Dedifferentiated amniotic fluid mesenchymal stem cell (primary cell): ENCODE results near the gene OR2T4.
A peak's percentile ranks its signal among the peaks of the same experiment; 100 is the strongest.

Experiments
- DNase-seq: peaks from one replicate; pipeline ENCODE4 v3.0.0-alpha.2; 2016; ENCODE audit errors: extremely low spot score

Gene OR2T4

GRCh38 chr1:248361121-248361715 is at the start of gene OR2T4:
Gene OR2T4 (plus strand): TSS chr1:248361665. CDS start chr1:248361665, 0 bp downstream.
- no peak for DNase-seq

GRCh38 chr1:248316796-248317195 is 44.7 kb upstream of the OR2T4 start:
- no peak for DNase-seq

DNA sequence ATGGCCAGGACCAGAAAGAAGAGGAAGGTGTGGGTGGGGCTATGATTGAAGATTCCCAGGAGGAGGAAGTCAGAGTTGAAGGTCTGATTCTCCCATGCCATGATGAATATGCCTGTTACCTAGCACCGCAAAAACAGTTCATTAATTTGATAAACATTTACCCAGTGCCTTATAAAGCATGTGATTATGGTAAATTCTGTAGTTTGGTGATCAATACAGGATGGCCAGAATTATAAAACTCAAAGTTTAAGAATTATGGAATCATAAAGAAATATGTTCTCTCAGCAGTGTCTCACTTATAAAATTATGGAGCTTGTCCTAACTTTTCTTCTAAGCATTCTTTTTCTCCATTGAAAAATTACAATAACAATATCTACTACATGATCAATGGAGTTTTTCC is 37.0 kb upstream of the OR2T4 start, which contains the start of gene OR2M7:
Gene OR2M7, minus strand, starts transcription at position 101 of the 400 bp plus-strand sequence. Its CDS starts 0 bp downstream, at position 101.
- DNase-seq: no peak

DNA sequence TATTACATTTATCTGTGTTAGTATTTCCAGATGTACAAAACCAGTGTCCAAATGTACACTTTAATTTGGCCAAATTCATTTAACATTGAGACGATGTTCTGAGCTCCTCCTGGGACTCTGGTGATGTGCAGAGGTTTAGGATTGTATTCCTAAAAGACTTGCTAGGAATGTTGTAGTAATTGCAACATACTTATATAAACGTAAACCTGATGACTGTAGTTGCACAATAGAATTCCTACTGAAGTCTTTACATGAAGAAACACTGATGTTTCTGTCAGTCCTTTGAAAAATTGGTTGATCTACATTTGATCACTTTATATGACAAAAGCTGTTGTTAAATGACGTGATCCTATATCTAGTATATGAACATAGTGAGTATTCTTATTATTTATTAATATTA is 18.0 kb upstream of the OR2T4 start:
- no peak for DNase-seq

DNA sequence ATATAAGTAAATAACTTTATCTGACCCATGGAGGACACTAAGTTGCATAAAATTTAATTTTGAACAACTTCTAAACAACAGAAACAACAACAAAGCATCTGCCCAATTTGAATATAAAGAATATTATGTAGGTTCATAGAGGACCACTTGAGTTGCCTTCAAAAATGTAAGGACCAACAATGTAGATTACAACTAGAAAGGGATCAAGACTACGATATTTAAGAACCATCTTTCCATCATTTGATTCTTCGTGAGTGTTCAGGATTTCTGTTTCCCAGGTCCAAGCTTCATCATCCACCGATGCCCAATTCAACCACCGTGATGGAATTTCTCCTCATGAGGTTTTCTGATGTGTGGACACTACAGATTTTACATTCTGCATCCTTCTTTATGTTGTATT is 13.0 kb upstream of the OR2T4 start, which contains the start of gene OR14C36:
Gene OR14C36, plus strand, starts transcription at position 301 of the 400 bp plus-strand sequence. Its CDS starts 0 bp downstream, at position 301.
- no peak for DNase-seq

GRCh38 chr1:248359415-248359814 is 2.0 kb upstream of the OR2T4 start:
- no peak for DNase-seq

- DNase-seq: no peak
Measured at GRCh38 chr1:248366609-248367008, 5.1 kb downstream of the OR2T4 start.

- DNase-seq: no peak
Measured at GRCh38 chr1:248372394-248372793, 10.9 kb downstream of the OR2T4 start.

DNA sequence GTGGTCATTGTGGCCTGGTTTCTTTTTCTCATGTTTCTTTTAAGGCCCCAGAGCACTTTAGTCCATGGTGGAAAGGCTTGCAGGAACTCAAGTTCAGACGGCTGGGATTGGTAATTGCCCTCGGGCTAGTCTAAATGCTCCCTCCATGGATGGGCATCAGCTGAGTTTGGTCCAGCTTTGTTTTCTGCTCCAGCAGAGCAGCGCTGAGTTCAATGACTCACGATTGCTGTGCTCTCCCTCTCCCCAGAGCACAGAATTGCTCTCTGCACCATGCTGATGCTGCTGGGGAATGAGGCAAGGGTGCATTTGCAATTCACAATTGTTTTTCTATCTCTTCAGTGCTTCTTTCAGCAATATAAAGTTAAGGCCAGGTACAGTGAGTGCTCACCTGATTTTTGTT is 12.3 kb downstream of the OR2T4 start:
- no peak for DNase-seq

GRCh38 chr1:248375446-248375845 is 14.0 kb downstream of the OR2T4 start, which contains the start of gene OR2T6:
Gene OR2T6 (plus strand): TSS chr1:248375746. CDS start chr1:248387609, 11,863 bp downstream.
- DNase-seq: no peak

GRCh38 chr1:248376916-248377315 is 15.5 kb downstream of the OR2T4 start:
- no peak for DNase-seq

- no peak for DNase-seq
Measured at GRCh38 chr1:248380854-248381253, 19.4 kb downstream of the OR2T4 start.

DNA sequence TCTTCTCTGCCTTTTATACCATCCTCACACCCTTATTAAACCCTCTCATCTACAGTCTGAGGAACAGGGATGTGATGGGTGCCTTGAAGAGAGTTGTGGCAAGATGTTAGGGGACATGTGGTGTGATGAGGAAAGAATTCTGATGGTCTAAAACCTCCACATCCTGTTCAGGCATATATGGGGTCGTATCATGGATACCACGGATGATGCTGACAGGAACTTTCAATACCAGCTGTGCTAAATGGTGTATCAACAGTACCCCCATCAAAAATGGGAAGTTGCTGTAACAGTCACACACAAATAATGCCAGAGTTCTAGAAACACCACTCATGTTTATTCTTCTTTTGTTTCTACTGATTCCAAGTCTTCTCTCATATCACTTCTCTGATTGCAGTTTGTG is 27.0 kb downstream of the OR2T4 start:
- no peak for DNase-seq

DNA sequence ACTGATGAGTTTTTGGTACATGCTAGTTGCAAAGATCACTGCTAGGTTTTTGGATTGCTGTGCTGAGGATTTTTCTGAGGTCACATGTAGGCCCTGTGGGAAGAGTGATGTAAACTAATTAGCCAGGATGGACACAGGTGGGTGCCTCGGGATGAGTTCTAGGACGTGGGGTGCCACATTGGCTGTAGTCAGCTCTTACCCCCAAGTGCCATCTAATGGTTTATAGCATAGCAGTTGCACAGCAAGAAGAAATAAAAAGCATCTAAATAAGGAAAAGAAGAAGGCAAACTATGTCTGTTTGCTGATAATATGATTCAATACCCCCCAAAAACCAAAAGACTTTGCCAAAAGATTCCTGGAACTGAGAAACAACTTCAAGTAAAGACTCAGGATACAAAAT is 31.6 kb downstream of the OR2T4 start:
- DNase-seq: no peak

DNA sequence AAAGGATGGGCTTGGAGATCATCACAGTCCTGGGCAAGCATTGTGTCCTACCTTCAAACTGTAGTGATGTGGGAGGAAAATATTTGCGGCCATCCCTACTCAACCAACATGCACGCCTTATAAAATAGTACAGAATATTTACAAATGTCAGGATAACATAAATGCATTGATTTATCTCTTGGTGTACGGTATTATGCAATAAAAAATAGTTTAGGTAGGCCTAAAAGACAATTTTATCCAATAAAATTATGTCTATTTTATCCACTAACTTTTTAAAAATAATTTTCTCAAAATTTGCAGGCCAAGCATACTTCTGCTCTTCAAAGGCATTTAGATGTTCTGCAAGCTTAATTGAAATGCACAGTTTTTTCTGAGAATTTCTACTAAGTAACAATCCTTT is 41.3 kb downstream of the OR2T4 start, which contains the start of gene OR2T1:
Gene OR2T1, plus strand, starts transcription at position 301 of the 400 bp plus-strand sequence. CDS start 3,100 bp downstream, outside the sequence.
- DNase-seq: no peak

DNA sequence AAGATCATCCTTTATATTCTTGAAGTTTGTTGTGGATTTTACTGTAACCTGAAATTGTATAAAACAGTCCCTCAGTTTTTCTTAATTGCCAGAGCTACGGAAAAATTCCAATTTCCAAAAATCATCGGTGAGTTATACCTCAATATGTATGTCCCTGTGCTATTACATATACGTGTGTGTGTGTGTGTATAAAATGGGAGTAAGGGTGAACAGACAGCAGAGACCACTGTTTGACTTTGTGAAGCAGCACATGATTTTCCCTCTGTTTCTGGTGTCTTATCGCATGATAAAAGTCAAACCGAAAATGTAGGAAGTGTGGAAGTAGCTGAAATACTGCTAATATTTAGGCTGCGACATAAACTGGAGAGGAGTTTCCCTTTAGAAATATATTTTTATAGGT is 42.6 kb downstream of the OR2T4 start:
- no peak for DNase-seq

DNA sequence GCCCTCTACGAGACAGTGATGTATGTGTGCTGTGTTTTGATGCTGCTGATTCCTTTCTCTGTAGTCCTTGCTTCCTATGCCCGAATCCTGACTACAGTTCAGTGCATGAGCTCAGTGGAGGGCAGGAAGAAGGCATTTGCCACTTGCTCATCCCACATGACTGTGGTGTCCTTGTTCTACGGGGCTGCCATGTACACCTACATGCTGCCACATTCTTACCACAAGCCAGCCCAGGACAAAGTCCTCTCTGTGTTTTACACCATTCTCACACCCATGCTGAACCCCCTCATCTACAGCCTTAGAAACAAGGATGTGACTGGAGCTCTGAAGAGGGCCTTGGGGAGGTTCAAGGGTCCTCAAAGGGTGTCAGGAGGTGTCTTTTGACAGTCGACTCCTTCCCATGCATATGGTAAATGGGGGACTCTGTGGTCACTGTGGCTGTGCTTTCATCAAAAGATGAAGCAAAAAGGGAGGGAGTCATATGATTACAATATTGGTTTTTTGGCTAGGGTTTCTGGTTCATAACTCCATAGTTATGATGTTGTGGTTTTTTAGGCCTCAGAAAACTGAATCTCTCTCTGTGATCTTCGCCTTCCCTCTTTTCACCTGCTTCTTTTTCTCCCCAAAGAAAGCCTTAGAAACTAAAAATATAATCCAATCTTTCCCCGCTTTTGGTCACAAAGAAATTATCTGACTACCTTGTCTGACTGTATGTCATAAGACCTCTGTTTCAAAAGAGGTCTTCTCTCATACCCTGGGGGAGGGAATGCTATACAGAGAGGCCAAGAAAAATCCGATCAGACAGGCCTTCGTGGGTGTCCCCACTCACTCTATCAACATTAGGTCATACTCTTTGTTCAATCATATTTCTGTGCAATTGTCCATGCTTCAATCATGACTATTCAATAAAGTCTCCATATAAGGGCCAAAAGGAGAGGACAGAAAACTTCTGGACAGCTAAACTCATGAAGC is 45.5 kb downstream of the OR2T4 start:
- peak; percentile 6 for DNase-seq
